ENCODE data around the gene ZNF608.

The ZNF608 gene

DNA sequence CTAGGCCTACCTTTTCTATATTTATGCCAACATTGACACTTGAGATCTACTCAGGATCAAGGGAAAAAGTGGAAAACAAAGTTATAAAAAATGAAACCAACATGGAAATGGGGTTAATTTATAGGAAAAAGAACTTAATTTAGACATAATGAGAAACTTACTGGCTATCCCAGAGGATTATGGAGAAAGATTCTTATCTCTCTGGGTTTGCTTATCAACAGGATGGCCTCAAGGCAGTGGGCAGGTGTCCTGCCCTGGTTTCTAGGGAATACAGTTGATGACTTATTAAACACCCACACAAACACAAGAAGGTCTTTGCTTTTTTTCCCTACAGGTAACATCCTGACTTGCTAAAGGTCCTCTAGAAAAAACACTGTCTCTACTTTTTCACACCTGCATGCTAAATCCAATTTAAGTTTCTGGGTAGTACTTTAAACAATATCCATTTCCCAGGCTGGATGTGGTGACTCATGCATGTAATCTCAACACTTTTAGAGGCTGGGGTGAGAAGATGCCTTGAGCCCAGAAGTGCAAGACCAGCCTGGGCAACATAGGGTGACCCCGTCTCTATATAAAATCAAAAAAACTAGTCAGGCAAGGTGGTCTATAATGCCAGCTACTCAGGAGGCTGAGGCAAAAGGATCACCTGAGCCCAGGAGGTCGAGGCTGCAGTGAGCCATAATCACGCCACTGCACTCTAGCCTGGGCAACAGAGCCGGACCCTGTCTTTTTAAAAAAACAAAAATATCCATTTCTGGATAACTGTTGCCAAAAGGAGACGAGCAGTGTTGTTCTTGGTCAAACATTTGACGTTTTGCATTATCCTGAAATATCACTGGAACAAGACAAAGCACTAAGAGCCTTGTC, 6.6 kb upstream of the ZNF608 start:
- TF ChIP-seq POLR2A (IDR thresholded peaks at IDR 0.05; ENCODE audit: low read depth, low read length) (no peak), TAF1 (IDR thresholded peaks at IDR 0.05; ENCODE audit: borderline replicate concordance, low read depth, low read length) (no peak), POLR2AphosphoS5 (IDR thresholded peaks at IDR 0.05; ENCODE audit: low read depth, low read length) (no peak)
- no peak for FAIRE-seq
- DNase-seq (ENCODE audit: insufficient read length): no peak

DNA sequence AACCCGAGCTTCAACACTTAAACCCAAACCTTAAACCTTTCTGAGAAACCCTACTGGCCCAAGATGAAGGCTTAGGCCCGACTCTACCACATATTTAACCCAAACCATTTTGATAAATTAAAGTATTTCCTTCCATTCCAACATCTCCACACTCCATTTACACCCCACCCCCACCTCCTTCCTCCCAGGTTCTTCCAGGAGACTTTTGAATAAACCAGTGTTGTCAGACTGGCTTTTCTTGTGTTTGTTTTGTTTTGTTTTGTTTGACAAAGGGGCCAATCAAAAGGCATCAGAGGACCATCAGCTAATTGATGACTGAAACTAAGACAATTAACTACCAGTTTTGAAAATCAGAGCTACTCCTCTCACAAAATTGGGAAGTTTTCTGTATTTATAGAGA, 4.6 kb upstream of the ZNF608 start:
- FAIRE-seq (no peak), DNase-seq (ENCODE audit: insufficient read length) (no peak)
- no peak for TF ChIP-seq POLR2AphosphoS5 (IDR thresholded peaks at IDR 0.05; ENCODE audit: low read depth, low read length)
- TF ChIP-seq POLR2A (IDR thresholded peaks at IDR 0.05; ENCODE audit: low read depth, low read length): no peak
- TF ChIP-seq TAF1 (IDR thresholded peaks at IDR 0.05; ENCODE audit: borderline replicate concordance, low read depth, low read length): no peak

DNA sequence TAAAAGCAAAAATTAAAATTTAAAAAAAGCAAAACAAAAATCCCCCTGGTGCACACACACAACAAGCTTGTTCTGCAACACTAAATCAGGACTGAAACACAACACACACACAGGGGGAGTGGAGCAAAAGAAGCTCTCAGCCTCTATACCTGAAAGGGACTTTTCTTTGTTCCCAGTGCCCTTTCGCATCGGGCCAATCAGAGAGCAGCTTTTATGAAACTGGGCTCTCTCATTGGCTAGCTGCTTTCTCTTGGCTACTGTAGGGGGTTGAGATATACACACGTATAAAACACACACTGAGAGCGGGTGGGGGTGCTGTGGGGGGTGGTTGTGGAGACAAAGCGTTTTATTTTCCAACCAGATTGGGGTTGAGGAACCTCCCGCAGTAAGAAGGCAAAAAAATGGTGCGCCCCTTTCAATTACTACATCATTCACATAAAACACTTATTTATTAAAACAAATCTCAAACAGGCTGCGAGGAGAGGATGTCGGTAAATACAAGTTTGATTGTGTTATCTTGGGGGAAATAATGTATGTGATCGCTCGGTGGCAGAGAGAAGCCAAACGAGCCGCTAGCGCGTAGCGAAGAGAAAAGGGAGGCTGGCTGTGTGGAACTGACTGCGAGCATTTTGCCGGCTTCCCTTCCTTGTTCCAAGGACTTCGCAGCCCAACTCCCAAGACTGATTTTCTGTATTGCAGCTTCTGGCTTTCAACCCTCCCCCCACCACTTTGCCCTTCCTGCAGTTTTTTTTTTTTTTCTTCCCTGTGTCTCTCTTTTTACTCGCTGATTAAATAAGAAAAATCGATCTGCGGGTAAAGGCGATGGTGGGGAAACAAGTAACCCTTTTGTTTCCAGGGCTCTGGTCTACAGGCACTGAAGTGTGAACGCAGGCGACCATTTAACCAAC, 2.5 kb upstream of the ZNF608 start:
- FAIRE-seq: peak; percentile 81
- TF ChIP-seq POLR2A (IDR thresholded peaks at IDR 0.05; ENCODE audit: low read depth, low read length) (peak; percentile 4), TAF1 (IDR thresholded peaks at IDR 0.05; ENCODE audit: borderline replicate concordance, low read depth, low read length) (peak; percentile 54; the same call in 1 of the 2 replicates), POLR2AphosphoS5 (IDR thresholded peaks at IDR 0.05; ENCODE audit: low read depth, low read length) (peak; percentile 60; the same call in 1 of the 2 replicates)
- peak; percentile 48 for DNase-seq (ENCODE audit: insufficient read length)

DNA sequence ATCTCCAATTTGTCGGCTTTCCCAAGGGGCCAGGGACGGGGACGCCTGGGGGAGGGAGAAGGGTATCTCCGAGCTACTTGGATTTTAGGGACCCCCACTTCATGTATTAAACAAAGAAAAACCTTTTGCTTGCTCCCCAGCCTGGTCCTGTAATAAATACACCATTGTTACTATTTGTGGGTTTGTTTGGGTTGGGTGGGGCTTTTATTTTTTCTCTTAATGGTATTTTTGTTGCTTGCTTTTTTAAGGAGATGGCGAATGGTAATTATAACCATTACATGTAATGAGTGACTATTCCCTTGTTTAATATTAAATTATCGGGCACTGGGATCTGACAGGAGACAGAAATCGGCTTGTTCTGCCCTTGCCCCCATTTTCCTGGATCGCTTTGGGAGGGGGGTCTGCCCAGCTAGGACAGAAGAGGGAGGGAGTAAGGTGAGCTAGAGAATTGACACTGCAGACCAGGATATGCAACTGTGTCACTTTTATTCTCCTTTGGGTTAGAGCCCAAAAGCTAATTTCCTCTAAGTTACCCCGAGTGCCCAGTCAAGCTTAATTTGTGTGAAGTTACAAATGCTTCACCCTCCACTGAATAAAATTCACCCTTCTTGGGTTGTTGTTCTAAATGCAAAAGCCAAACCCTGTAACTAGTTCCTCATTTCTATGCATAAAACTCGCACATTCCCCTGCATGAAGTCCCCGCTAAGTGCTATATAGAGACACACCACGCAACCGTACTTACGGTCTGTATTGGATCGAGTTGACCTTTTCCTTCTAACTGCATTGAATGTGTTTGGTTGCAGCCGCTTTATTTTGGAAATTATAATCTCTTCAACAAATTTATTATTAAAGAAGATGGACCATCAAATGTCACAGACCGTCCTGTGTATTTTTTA, 1.6 kb upstream of the ZNF608 start:
- peak; percentile 94 for FAIRE-seq
- DNase-seq (ENCODE audit: insufficient read length): no peak

DNA sequence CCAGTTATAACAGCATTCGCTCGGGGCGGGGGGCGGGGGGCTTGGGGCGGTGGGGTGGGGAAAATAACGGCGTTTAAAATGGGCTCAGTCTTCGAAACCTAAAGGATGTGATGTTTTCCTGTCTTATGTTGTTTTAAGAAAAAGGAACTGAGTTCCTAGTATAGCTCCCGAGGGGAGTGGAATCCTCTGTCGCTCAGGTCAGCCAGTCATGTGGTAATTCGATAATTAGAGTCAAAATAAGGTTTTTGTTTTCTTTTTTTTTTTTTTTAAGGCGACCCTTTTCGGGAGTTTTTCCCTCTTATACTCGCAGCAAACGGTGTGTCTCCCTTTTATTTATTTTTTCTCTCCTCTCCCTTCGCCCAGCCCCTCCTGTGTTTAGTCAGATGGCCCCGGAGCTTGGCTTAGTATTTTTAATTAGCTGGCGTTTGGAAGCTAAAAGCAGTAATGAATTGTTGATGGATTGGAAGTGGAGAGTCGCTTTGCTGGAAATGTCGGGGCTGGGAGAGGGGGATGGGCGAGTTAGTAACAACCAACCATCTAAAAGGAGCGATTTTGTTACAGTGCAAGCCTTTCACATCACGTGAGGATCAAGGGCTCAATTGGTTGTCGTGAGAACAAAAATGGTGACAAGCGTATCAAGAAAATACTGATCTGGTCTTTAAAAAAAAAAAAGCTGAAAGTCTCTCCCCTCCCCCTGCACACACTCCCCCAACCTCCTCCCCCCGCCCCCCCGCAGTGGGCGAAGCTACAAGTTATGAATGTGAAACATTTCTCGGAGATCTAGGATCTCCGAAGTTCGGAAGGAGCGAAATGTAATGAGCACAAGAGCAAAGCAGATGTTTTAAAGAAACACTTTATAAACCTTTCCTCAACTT, 714 bp upstream of the ZNF608 start:
- TF ChIP-seq POLR2AphosphoS5 (IDR thresholded peaks at IDR 0.05; ENCODE audit: low read depth, low read length) (no peak), TAF1 (IDR thresholded peaks at IDR 0.05; ENCODE audit: borderline replicate concordance, low read depth, low read length) (no peak), POLR2A (IDR thresholded peaks at IDR 0.05; ENCODE audit: low read depth, low read length) (no peak; the same call in 1 of the 2 replicates)
- FAIRE-seq (peak; percentile 63), DNase-seq (ENCODE audit: insufficient read length) (no peak)

More for the DNA sequence above, 1.6 kb upstream of the ZNF608 start:
- TF ChIP-seq TAF1 (IDR thresholded peaks at IDR 0.05; ENCODE audit: borderline replicate concordance, low read depth, low read length): no peak
- TF ChIP-seq POLR2A (IDR thresholded peaks at IDR 0.05; ENCODE audit: low read depth, low read length): no peak
- TF ChIP-seq POLR2AphosphoS5 (IDR thresholded peaks at IDR 0.05; ENCODE audit: low read depth, low read length): no peak; the same call in 1 of the 2 replicates

DNA sequence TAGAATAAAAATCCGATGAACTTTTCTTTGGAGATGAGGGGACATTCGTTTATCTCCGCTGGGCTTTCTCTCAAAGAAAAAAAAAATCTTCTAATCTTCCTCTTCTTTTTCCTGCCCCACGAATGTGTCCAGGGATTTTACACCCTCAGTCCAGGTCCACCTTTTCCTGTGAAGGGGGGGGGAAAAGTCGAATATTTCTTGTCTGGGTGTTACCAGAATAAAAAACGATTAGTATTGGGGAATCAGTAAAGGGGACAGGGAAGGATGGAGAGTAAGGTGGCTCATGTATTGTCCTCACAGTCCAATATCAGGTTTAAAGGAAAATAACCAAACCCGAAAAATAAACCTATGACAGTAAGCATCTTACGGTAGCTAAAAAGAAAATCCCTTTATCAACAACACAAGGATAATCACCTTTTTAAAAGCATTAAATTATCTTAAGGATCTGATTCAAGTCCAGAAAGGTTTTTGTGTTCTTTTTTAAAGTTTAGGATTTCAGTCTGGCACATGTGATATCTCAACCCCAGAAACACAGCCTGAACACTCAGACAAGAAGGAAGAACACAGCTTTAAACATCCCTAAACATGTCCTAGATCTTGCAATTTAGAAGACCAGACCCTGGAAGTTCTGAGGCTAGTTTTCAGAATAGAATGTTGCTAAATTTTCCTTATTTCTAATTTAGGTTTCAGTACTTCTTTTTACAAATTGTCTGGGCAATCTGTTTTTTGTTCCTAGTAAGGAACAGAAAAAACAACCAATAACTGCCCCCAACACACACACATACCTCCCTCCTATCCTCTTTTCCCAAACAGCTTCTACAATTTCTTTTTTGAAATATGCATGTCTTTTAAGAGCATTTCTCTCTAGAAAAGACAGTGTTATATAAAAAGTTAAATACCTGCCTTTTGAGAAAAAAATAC, 1.2 kb downstream of the ZNF608 start:
- no peak for DNase-seq (ENCODE audit: insufficient read length)
- FAIRE-seq: no peak
- TF ChIP-seq POLR2A (IDR thresholded peaks at IDR 0.05; ENCODE audit: low read depth, low read length) (no peak), POLR2AphosphoS5 (IDR thresholded peaks at IDR 0.05; ENCODE audit: low read depth, low read length) (no peak), TAF1 (IDR thresholded peaks at IDR 0.05; ENCODE audit: borderline replicate concordance, low read depth, low read length) (no peak)

DNA sequence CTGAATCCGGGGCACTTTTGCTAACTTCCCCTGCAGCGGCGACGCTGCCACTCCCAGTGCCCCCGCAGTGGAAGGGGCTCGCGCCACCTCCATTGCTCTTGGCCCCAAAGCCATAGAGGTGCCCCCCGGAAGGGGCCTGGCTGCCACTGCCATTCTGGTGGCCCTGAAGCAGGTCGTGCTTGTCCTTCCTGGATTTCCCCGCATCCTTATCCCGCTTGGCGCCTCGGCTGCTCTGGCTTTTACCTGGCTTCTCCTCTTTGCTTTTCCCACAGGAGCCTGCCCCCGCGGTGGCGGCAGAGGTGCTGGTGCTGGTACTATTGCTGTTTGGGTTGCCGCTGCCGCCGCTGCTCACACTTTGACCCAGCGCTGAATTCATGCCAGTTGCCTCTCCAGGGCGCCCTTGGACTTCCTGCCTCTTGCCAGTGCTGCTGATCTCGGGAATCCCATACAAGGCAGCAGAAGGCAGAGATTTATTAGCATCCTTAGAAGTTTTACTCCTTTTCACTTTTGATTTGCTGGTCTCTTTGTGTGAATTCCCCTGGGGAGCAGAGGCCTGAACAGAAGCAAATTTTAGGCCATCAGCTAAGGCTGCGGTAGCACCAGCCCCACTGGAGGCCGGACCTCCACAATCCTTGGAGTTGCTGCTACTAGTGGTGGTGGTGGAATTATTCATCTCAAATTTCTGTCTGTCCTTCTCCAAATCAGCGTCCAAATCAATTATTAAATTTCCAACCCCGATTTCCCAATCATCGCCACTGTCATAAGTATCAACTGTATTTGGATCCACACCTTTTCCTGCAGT, 2.1 kb downstream of the ZNF608 start:
- TF ChIP-seq POLR2A (IDR thresholded peaks at IDR 0.05; ENCODE audit: low read depth, low read length): no peak
- TF ChIP-seq POLR2AphosphoS5 (IDR thresholded peaks at IDR 0.05; ENCODE audit: low read depth, low read length): no peak
- no peak for TF ChIP-seq TAF1 (IDR thresholded peaks at IDR 0.05; ENCODE audit: borderline replicate concordance, low read depth, low read length)
- peak; percentile 76 for FAIRE-seq
- DNase-seq (ENCODE audit: insufficient read length): no peak

DNA sequence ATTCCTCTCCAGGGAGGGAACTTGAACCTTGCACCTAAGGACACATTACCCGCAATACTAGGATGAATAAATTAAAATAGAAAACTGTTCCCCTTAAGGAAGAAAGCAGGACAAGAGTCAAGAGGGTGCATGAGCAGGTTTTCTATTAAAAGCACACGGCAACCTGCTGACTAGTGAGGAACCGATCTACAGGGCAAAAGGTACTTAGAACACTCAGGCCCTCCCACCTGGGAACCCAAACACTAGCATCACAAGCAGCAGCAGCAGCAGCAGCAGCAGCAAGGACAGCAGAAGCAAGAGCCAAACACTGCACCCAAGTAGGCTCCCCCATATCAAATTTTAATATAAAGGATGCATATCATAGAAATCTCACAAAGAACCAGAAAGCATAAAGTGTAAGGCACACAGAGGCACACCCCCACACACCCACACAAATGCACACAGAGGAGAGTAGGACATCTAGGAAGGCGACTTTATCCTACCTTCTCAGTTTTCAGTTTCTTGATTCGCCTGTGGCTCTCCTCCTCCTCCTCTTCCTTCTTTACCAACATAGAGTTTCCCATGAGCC, 2.8 kb downstream of the ZNF608 start:
- DNase-seq (ENCODE audit: insufficient read length) (no peak), FAIRE-seq (no peak)
- peak; percentile 6; the same call in 1 of the 2 replicates for TF ChIP-seq TAF1 (IDR thresholded peaks at IDR 0.05; ENCODE audit: borderline replicate concordance, low read depth, low read length)
- TF ChIP-seq POLR2A (IDR thresholded peaks at IDR 0.05; ENCODE audit: low read depth, low read length): no peak
